NB4 (cell line): ENCODE results near the gene SLC9C1.

Experiments
- DNase-seq: peaks from one replicate; pipeline ENCODE4 v3.0.0; 2010; ENCODE audit warnings: low read depth
- H3K4me3 ChIP-seq: one replicate; pipeline ENCODE4 v1.5.1; 2011; ENCODE audit warnings: mild to moderate bottlenecking, low read depth, low read length, moderate library complexity
- CTCF ChIP-seq: IDR thresholded peaks from one replicate; pipeline ENCODE4 v1.5.1; 2012; ENCODE audit warnings: low read depth, low read length
- MYC ChIP-seq: IDR thresholded peaks from 2 replicates; pipeline ENCODE4 v1.6.1; 2011; ENCODE audit warnings: low read depth, low read length
- POLR2A ChIP-seq: IDR thresholded peaks from 2 replicates; pipeline ENCODE4 v1.6.1; 2011; ENCODE audit warnings: mild to moderate bottlenecking; ENCODE audit not compliant: insufficient read length; ENCODE audit errors: extremely low read depth
- TF ChIP-seq, protein P1 (sequence below): IDR thresholded peaks from 2 replicates; pipeline ENCODE4 v1.6.1; 2011; ENCODE audit warnings: low read depth, low read length

SLC9C1 gene

GRCh38 chr3:112335434-112335781 lies 41.4 kb upstream of the SLC9C1 start:
- TF ChIP-seq MYC (no peak), POLR2A (no peak), CTCF (no peak)
- TF ChIP-seq, protein P1, sequence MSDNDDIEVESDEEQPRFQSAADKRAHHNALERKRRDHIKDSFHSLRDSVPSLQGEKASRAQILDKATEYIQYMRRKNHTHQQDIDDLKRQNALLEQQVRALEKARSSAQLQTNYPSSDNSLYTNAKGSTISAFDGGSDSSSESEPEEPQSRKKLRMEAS = no peak
- no peak overlapping the region for H3K4me3 ChIP-seq

GRCh38 chr3:112334691-112335433 lies 40.8 kb upstream of the SLC9C1 start:
- TF ChIP-seq, protein P1 = no peak
- TF ChIP-seq CTCF = no peak
- TF ChIP-seq POLR2A = no peak
- TF ChIP-seq MYC = no peak
- no peak overlapping the region for H3K4me3 ChIP-seq
- DNase-seq = no peak

More at GRCh38 chr3:112335434-112335781, 41.4 kb upstream of the SLC9C1 start:
- DNase-seq = no peak

DNA sequence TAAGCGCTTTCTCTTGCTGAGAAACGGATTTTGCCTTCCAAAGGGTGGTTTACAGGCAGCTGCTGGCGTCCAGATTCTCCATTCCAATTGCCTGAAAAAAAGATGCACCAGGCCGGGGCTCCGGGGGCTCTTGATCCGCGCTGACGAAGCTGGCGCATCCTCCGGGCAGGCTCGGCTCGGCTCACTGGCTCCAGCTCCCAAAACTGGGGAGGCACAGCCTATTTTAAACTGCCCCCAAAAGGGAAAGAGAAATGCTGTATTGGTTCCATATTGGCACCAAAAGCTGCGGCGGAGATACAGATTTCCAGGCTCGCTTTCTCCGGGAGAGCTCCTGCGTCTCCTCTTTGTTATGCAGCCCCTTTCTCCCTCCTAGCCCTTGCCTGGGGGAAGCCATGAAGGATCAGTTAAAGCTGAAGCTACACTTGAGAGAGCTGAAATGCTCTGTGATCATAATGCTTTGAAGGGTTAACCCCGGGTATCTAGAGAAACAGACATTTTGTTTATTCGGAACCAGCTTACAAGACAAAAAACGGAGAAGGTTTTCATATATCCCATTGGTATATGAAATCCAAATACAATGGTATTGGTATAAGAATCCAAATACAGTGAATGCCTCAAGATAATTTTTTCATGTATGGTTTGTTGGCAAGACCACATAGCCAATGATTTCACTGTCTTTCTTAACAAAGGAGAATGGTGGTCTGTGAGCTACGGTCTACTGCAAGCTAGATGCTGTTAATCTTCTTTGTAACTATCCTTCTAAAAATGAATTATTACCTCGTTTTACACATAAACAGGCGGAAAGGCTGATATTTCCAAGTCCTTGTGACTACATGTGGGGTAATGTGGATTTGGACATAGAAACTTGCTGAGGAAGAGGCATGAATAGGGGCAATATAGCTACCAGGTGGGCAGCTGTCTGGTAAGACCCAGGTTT lies 39.6 kb upstream of the SLC9C1 start:
- DNase-seq = no peak
- TF ChIP-seq, protein P1 = no peak
- TF ChIP-seq CTCF = no peak
- TF ChIP-seq MYC = no peak
- TF ChIP-seq POLR2A = no peak
- H3K4me3 ChIP-seq = no peak overlapping the region

- no peak within 1 kb of the TSS for H3K4me3 ChIP-seq
- no peak for DNase-seq
- TF ChIP-seq MYC (no peak), POLR2A (no peak), CTCF (no peak)
- TF ChIP-seq, protein P1 = no peak
Measured at GRCh38 chr3:112333002-112333380, 39.0 kb upstream of the SLC9C1 start, which contains the start of gene CD200. TSS of gene CD200 (plus strand) at chr3:112333156. CDS start at chr3:112333213, 57 bp downstream.

DNA sequence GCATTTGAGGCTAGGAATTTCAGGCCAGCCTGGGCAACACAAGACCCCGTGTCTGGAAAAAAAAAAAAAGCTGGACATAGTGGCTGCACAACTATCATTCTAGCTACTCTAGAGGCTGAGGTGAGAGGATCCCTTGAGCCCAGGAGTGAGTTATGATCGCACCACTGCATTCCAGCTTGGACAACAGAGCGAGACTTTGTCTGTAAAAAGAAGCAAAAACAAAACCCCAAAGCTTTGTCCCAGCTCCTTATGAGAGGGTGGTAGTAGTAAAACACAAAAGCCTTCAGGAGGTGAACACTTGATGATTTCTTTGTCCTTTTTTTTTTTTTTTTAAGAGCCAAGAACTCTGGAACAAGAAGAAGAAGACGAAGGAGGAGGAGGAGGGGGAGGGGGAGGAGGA lies 37.8 kb upstream of the SLC9C1 start:
- H3K4me3 ChIP-seq = no peak overlapping the region
- no peak for TF ChIP-seq MYC
- no peak for TF ChIP-seq POLR2A
- TF ChIP-seq, protein P1 = no peak
- no peak for TF ChIP-seq CTCF
- no peak for DNase-seq
